GM19351 (cell line): ENCODE measurements around the gene ADGRL3.
"Not testable (repeated sequence)": the region's sequence is repeated elsewhere in the genome, so short reads cannot be mapped to it uniquely, and the experiment has no call there.

Experiments
- ATAC-seq: cut with Tn5 transposase; IDR thresholded peaks from one replicate; pipeline ENCODE4 v1.9.1; 2021; ENCODE audit warnings: mild to moderate bottlenecking, moderate library complexity; ENCODE audit not compliant: unreplicated experiment

ADGRL3 gene

DNA sequence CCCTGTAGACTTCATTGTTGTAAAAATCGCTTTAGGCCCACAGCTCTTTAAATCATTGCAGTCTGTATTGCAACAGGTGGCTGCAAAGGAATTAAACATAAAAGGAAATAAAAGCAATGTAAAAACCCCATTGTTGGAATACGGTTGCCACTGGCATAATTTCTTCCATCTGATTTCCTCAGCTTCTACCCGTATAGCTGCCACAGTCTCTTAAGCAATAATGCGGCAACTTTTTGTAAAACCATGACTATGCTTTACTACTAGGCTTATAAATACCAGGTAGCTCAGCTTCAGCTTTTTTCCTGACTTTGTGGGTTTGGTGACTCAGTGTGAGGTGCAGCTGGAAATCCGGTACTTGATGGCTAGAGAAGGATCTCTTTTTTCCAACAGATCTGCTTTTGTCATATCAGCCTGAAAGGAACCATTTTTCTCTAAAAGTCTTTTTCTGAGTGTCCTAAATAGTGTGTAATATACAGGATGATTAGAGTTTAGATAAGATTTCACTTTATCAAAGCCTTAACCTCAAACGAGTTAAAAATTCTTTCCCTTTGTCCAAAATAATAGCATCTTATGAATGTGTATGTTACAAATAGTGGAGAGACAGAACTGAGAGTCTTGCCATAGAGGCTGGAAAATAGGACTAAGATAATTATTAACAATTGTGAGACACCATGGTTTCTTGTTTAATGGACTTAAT lies 268.0 kb downstream of the ADGRL3 start:
- no peak for ATAC-seq

DNA sequence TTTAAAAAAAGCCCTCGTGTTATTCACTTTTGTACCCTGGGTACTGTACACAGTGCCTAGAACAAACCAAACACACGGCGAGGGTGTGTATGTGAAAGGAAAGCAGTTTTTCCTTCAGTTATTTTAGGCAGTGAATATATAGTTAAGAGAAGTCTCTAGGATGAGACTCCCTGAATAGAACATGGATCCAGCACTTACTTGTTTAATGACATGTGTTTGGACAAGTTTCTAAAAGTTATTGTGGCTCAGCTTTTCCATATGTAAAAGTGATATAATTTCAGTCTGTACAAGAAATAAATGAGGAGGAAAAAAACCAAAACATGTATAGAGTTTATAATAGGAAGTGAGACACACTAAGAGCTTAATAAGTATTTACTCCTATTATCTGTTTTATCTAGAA lies 273.2 kb downstream of the ADGRL3 start:
- ATAC-seq, result no peak

DNA sequence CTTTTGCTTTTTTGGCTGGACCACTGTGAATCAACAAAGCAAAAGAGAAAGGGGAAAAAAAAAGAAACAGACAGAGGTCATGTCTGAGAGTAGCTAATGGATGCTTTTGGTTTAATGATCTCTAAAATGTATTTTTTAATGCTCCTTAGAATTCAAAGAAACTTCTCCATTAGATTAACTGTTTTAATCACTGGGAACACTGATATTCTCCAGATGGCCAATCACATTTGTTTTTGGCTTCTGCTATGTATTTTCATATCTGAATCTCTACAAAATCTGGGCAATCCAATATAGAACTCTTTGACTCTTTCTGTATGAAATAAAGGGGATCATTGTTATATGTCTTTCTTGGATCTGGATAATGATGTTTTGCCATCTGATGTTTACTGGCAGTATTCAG lies 278.2 kb downstream of the ADGRL3 start:
- ATAC-seq, result no peak

DNA sequence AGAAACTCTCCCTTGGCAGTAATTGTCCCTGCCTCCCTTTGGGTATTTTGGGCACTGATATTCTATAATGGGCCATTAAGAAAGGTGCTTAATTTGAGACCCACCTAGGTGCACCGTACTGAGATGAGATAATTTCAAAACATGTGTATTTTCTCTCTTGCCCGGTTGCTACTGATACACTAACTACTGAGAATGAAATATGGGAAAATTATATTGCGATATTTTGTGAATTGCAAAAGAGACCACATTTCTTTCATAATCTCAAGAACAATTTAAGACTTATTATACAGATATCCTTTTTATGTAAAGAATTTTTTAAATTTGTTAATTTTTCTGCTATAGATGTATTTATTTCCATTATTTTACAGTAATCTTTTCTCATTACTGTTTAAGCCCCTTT lies 284.9 kb downstream of the ADGRL3 start:
- no peak for ATAC-seq

GRCh38 chr4:61489927-61490326 lies 289.8 kb downstream of the ADGRL3 start:
- ATAC-seq, result no peak

- no peak for ATAC-seq
Measured at GRCh38 chr4:61493041-61493440, 292.9 kb downstream of the ADGRL3 start.

DNA sequence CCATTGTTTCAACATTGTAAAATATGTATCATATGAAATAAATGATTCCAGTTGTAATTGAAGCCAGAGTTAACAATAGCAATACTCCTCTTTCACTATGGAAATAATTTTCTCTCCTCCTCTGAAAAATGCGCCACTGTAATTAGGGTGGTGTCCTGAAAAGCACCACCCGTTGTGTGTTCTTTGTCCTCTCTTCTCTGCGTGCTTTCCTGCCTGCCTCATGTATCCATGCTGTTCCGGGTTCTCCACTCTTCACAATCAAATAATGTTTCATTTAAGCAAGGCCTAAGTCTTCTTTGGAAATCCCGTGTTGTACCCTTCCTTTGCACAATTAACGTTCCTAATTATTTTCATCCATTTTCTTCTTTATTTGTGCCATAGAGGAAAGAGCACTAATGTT lies 293.3 kb downstream of the ADGRL3 start:
- no peak for ATAC-seq

DNA sequence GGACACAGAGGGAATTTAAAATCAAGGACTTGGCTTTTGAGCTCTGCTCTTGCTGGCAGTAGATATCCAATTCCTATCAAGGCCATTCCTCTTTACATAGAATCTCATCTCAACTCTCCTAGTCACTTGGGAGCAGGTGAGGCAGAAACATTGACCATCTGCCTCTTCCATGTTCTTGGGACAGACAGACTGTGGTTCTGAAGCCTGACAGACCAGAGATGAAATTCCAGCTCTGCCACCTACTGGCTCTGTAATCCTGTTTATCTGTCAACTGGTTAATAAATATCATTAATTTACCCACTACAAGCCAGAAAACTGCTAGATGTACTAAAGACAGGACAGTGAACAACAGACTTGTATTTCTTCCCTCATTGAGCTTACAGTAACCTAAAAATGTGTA lies 300.8 kb downstream of the ADGRL3 start:
- no peak for ATAC-seq

DNA sequence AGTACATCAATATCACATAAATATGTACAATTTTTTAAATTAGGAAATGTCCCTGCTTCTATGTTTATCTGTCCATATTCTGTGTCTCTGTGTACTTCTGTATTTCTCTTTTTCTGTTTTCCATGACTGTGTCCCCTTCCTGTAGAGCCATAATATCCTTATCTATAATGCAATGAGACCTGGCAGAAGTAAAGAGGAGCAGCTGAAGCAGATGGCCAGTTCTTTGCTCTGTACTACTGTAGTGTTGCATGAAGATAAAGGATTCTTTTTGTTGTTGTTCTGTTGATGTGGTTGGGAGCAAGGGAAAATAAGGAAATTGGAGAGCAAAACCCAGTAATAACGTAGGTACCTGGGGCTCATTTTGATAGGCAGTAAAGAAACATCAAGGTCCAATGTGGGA lies 301.7 kb downstream of the ADGRL3 start:
- no peak for ATAC-seq

- no peak for ATAC-seq
Measured at GRCh38 chr4:61505773-61506685, 305.9 kb downstream of the ADGRL3 start.

GRCh38 chr4:61507091-61507490 lies 307.0 kb downstream of the ADGRL3 start:
- ATAC-seq, result no peak

- ATAC-seq, result not testable (repeated sequence)
Measured at GRCh38 chr4:61509721-61510241, 309.7 kb downstream of the ADGRL3 start.

GRCh38 chr4:61511716-61512488 lies 311.8 kb downstream of the ADGRL3 start:
- no peak for ATAC-seq

- ATAC-seq, result no peak
Measured at GRCh38 chr4:61514991-61515390, 314.9 kb downstream of the ADGRL3 start.

DNA sequence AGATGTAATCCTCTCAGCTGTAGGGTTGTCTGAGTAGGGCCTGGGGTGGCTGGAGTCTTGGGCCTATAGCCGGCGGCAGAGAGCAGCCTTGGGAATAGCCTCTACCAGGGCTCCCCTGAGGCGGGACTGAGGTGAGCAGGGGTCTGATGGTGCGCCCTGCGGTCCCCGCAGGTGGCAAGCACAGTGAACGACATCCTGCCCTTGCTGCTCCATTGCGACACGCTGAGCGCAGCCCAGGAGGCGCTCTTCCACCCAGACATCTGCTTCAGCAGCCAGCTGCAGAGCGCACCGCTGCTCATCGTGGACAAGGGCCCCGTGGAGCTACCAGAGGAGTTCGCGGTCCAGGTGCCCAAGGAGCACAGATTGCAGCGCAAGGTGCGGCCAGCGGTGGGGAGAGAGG lies 317.0 kb downstream of the ADGRL3 start:
- no peak for ATAC-seq

DNA sequence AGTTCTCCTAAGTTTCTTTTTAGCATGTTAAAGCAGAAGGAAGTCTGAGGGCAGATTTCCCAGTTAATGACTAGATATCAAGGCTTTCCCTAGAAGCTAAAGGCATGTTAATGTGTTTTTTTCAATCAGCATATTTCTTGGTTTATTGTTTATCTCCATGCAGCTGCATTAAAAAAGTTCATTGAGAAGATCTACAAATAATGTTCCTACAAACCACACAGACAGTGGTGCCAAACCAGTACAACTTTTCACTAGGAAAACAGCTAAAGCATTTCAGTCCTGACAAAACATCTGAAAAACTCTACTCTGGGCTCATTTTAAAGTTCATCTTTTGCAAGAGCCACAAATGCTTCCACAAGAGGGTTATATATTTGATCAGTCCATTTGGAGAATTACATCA lies 320.0 kb downstream of the ADGRL3 start:
- ATAC-seq, result no peak

- no peak for ATAC-seq
Measured at GRCh38 chr4:61520681-61521160, 320.6 kb downstream of the ADGRL3 start.

GRCh38 chr4:61521451-61521850 lies 321.3 kb downstream of the ADGRL3 start:
- ATAC-seq, result no peak

DNA sequence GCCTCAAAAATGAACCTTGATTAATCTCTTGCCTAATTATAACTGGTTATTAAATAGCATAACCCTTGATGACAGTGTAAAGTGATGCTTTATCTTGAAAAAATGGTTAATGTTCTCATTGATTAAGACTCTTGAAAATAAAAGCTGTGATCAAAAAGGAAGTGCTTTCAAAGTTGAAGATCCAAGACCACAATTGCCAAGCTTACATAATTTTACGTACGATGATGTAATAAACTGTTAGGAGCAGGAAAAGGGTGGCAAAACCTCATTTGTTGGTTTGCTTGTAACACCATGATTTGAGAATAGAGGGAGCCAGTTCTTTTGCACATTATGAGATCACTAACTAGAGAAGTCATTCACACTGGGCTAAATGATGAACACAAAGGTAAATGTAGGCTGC lies 322.2 kb downstream of the ADGRL3 start:
- no peak for ATAC-seq

- no peak for ATAC-seq
Measured at GRCh38 chr4:61527888-61528287, 327.8 kb downstream of the ADGRL3 start.

DNA sequence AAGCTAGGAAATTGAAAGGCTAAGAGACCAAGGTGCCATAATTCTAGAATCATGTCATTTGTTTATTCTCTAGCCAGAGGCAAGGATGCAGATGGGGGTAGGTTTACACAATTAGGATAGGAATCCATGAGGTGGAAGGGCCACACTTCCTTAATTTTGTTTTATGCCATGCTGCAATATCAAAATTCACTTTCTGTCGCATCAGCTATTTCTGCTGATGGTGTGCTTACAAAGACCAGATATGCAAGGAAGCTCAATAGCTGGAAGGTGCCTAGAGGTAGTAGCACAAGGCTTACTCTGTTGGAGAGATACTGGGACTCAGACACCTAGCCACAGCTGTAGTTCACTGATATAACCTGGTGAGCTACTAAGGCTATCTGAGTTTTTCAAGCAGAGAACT lies 328.5 kb downstream of the ADGRL3 start:
- ATAC-seq, result no peak
